Endothelial cell of umbilical vein (primary cell): Measurements from ENCODE around the gene SPECC1L. TPM values are rescaled to one million over a fixed set of nuclear protein-coding genes. Genes with fewer than 3 reads are reported as not detected.

Source experiments
- BruUV-seq: library from RNA; stranded (reverse); fragments of 400-500 nt; replicated peaks from 2 replicates; lab custom pipeline; 2021; lab: Mats Ljungman, UMichigan
- CTCF ChIA-PET: fragments of 300-600, 350-600 bp; sonication (Branson Sonifier 250); formaldehyde crosslinking; loops from one replicate; lab custom pipeline; 2021; ENCODE audit warnings: antibody characterized with exemption, inconsistent platforms; lab: Charles Lee
- POLR2A ChIA-PET: fragments of 300-600, 350-600 bp; sonication (Branson Sonifier 250); formaldehyde crosslinking; loops from one replicate; lab custom pipeline; 2021; ENCODE audit warnings: antibody characterized with exemption, inconsistent platforms; lab: Charles Lee
- DNase-seq: peaks from one replicate; pipeline ENCODE4 v3.0.0-alpha.2; 2011; ENCODE audit warnings: low read depth, low spot score
- FAIRE-seq: peaks from 2 replicates; lab custom pipeline; 2011; peaks lifted over from hg19 to GRCh38; lab: Jason Lieb, UNC
- H2AFZ ChIP-seq: 2 replicates; pipeline ENCODE4 v1.6.0; 2012; ENCODE audit warnings: low read depth, low read length, control low read depth, inconsistent platforms
- H3K27ac ChIP-seq: 2 replicates; pipeline ENCODE4 v1.5.1; 2011; ENCODE audit warnings: low read depth, mild to moderate bottlenecking, control low read depth, low read length, moderate library complexity; ENCODE audit not compliant: insufficient read depth
- H3K27me3 ChIP-seq, 2 experiments: 2 replicates each; pipeline versions ENCODE4 v1.6.0 to v1.6.1; 2011; ENCODE audit warnings: low read length in 2 of 2, mixed read lengths in 1 of 2; ENCODE audit not compliant: control insufficient read depth in 2 of 2, insufficient read depth in 2 of 2
- H3K36me3 ChIP-seq, 2 experiments: 2 replicates in 1 of 2; 3 replicates in 1 of 2; pipeline ENCODE4 v1.5.1; 2011; ENCODE audit warnings: low read length in 2 of 2, mild to moderate bottlenecking in 1 of 2, moderate library complexity in 1 of 2; ENCODE audit not compliant: control insufficient read depth in 2 of 2, insufficient read depth in 2 of 2; ENCODE audit errors: extremely low read depth in 1 of 2
- H3K4me1 ChIP-seq: 3 replicates; pipeline ENCODE4 v1.5.1; 2011; ENCODE audit warnings: mild to moderate bottlenecking, low read length; ENCODE audit not compliant: control insufficient read depth, insufficient read depth; ENCODE audit errors: extremely low read depth
- H3K4me2 ChIP-seq: 2 replicates; pipeline ENCODE4 v1.6.1; 2011; ENCODE audit warnings: low read length, control low read depth, mixed read lengths; ENCODE audit not compliant: insufficient read depth
- H3K4me3 ChIP-seq, 3 experiments: fragments of 200-600 bp in 1 of 3; sonication (generic), shearing (Covaris generic) in 1 of 3; replicated peaks in 1 of 3; 2 replicates each; pipeline ENCODE4 v1.5.1; 2011 to 2016; ENCODE audit warnings: control low read depth in 3 of 3, low read length in 3 of 3, mild to moderate bottlenecking in 2 of 3, inconsistent platforms in 1 of 3, low read depth in 1 of 3, moderate library complexity in 1 of 3; ENCODE audit not compliant: insufficient read depth in 1 of 3
- H3K79me2 ChIP-seq: 2 replicates; pipeline ENCODE4 v1.6.0; 2012; ENCODE audit warnings: low read length, inconsistent platforms; ENCODE audit not compliant: control insufficient read depth, insufficient read depth
- H3K9ac ChIP-seq: replicated peaks from 2 replicates; pipeline ENCODE3; 2011; ENCODE audit warnings: low read length, control low read depth; ENCODE audit not compliant: insufficient read depth; ENCODE audit errors: extremely low read depth
- H3K9me1 ChIP-seq: replicated peaks from 3 replicates; pipeline ENCODE4 v1.6.0; 2011; ENCODE audit warnings: mild to moderate bottlenecking, low read length; ENCODE audit not compliant: control insufficient read depth, insufficient read depth; ENCODE audit errors: extremely low read depth
- H3K9me3 ChIP-seq: replicated peaks from 2 replicates; pipeline ENCODE4 v1.5.1; 2012; ENCODE audit warnings: low read length, inconsistent platforms; ENCODE audit not compliant: control insufficient read depth, insufficient read depth
- H4K20me1 ChIP-seq: replicated peaks from 2 replicates; pipeline ENCODE3; 2011; ENCODE audit warnings: mild to moderate bottlenecking, low read length; ENCODE audit not compliant: control insufficient read depth, insufficient read depth; ENCODE audit errors: extremely low read depth
- CTCF ChIP-seq, 2 donors: IDR thresholded peaks; 1 replicate in 1 of 2; 2 replicates in 1 of 2; pipeline ENCODE4 v1.5.1; 2011; ENCODE audit warnings: low read length in 2 of 2, mild to moderate bottlenecking in 2 of 2, moderate library complexity in 2 of 2, control low read depth in 1 of 2, inconsistent platforms in 1 of 2, low read depth in 1 of 2; ENCODE audit not compliant: insufficient read depth in 1 of 2; ENCODE audit errors: extremely low read depth in 1 of 2
- GATA2 ChIP-seq: IDR thresholded peaks from 2 replicates; pipeline ENCODE4 v1.7.0; 2011; ENCODE audit warnings: low read depth, mild to moderate bottlenecking, moderate library complexity, mixed read lengths, low read length; ENCODE audit not compliant: insufficient read length, insufficient read depth
- MYC ChIP-seq: IDR thresholded peaks from one replicate; pipeline ENCODE4 v1.6.1; 2011; ENCODE audit warnings: mild to moderate bottlenecking, low read depth, low read length
- POLR2A ChIP-seq: IDR thresholded peaks from 2 replicates; pipeline ENCODE4 v1.6.1; 2012; ENCODE audit warnings: low read depth, mild to moderate bottlenecking, control low read depth, low read length
- dilution Hi-C: fragments of 300-500 bp; cut with MboI; formaldehyde crosslinking; loops from one replicate; pipeline ENCODE4 v1.15.0; 2019; ENCODE audit warnings: low sequenced_read_pairs; ENCODE audit not compliant: extremely low pct_ligation_motif_present
- intact Hi-C: fragments of 100-400 bp; cut with micrococcal nuclease; formaldehyde crosslinking; loops from one replicate; pipeline ENCODE4 v1.10.0; 2022
- polyA plus RNA-seq, 4 experiments: library from polyadenylated mRNA; depleted of rRNA in 3 of 4; stranded (reverse) in 3 of 4; unstranded in 1 of 4; fragments of >200 nt; gene quantifications; 2 replicates each; pipeline versions ENCODE4 v1.2.1 to v1.2.3, GENCODE V29; 2011 to 2012; ENCODE audit warnings: missing spikeins in 1 of 4
- total RNA-seq: library from RNA; stranded (reverse); gene quantifications from 2 replicates; pipeline ENCODE4 v1.2.3, GENCODE V29; 2021

SPECC1L gene
- total and polyA plus RNA-seq, 2 donors (not counting 3 experiments of a cell fraction or from before 2014, with no cell fraction given): 22.8 to 79.3 TPM

GRCh38 chr22:24426851-24427499 is 156.3 kb downstream of the SPECC1L start:
- intact Hi-C loops: loop anchor here (5.0 kb wide), 1 partner anchor 40 kb away; no protein-coding TSS in a partner anchor
- H3K4me2 ChIP-seq: no peak overlapping the region
- POLR2A ChIA-PET: interaction anchor here (0.5 kb wide), 1 partner anchor 50 kb away, joined by 4 read pairs; no protein-coding TSS in a partner anchor
- H3K4me1 ChIP-seq: peaks cover 13% of the 10 kb centered on the region
- no peak overlapping the region for H2AFZ ChIP-seq
- TF ChIP-seq GATA2 (no peak), CTCF (IDR thresholded peaks at IDR 0.05; ENCODE audit: extremely low read depth in 1 of 2, insufficient read depth in 1 of 2, low read depth in 1 of 2, low read length in 2 of 2) (no peak), POLR2A (no peak), MYC (no peak)
- peaks cover 0 to 2% of the 10 kb centered on the region in 2 experiments for H3K36me3 ChIP-seq
- no peaks in the 10 kb centered on the region for H4K20me1 ChIP-seq
- no peak overlapping the region for H3K9ac ChIP-seq
- no peaks in the 10 kb centered on the region for H3K79me2 ChIP-seq
- dilution Hi-C loops: no loop called here
- DNase-seq: no peak
- H3K9me3 ChIP-seq: no peaks in the 10 kb centered on the region
- no peaks in the 10 kb centered on the region for H3K9me1 ChIP-seq
- H3K27ac ChIP-seq: no peak overlapping the region
- no peak overlapping the region for H3K4me3 ChIP-seq
- CTCF ChIA-PET: interaction anchor here (0.7 to 7.7 kb wide), 5 partner anchors 29 to 80 kb away, joined by 3 to 64 read pairs (median 3); no protein-coding TSS in a partner anchor
- BruUV-seq: no TSS peak
- no peaks in the 10 kb centered on the region for H3K27me3 ChIP-seq
- no peak for FAIRE-seq
